ENCODE data around the gene TPRG1L. TPM values are rescaled to one million over a fixed set of nuclear protein-coding genes. Genes with fewer than 3 reads are reported as not detected.

The TPRG1L gene
- total RNA-seq, 1 experiment from 2014 or later = 24.0 TPM

DNA sequence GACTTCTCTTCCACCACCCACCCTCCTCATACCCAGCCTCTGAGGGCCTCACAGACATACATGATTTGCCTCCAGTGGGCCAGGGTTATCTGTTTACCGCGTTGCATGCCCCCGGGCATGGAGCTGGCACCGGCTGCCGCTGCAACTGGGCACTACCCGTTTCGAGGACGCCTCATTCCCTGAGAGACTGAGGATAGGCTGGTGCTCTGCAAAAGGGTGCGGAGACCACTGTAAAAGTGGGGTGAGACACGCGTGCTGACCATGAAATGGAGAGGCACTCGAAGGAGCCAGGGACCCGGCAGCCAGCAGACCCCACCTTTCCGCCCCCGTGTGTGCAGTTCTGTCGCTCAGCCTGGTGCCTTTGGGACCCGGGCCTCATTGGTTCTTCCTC, 48.2 kb downstream of the TPRG1L start:
- H3K23me2 ChIP-seq (ENCODE audit: insufficient read length, low read depth, low read length, poor library complexity, severe bottlenecking) = no peaks in the 10 kb centered on the region
- H4K91ac ChIP-seq (ENCODE audit: insufficient read length, low read depth, low read length) = no peak overlapping the region
- H3K9me3 ChIP-seq (ENCODE audit: control insufficient read depth, low read depth, low read length) = no peaks in the 10 kb centered on the region
- no peak overlapping the region for H3K14ac ChIP-seq (ENCODE audit: insufficient read depth, low read length)
- H3K4me1 ChIP-seq (ENCODE audit: insufficient read depth, low read length) = no peaks in the 10 kb centered on the region
- DNase-seq = no peak
- no peak overlapping the region for H4K5ac ChIP-seq (ENCODE audit: insufficient read length, low read depth, low read length)
- no peak overlapping the region for H3K4ac ChIP-seq (ENCODE audit: low read depth, low read length)
- no peak overlapping the region for H2BK15ac ChIP-seq (ENCODE audit: low read depth, low read length)
- no peak overlapping the region for H2BK120ac ChIP-seq (ENCODE audit: low read depth, low read length, poor library complexity, severe bottlenecking)
- H3K79me1 ChIP-seq (ENCODE audit: insufficient read depth, low read depth, low read length, poor library complexity, severe bottlenecking) = no peaks in the 10 kb centered on the region
- Mint-ChIP-seq H3K27me3 (ENCODE audit: low read depth) (peaks cover 28% of the 10 kb centered on the region), H3K36me3 (ENCODE audit: insufficient read depth in 1 of 3, low read depth in 3 of 3) (no peaks in the 10 kb centered on the region; a peak in 1 of 7 replicates), H3K27ac (no peak overlapping the region), H3K4me1 (peaks cover 33 to 58% of the 10 kb centered on the region in 2 experiments), H3K9me3 (no peaks in the 10 kb centered on the region), H3K4me3 (no peak overlapping the region)
- no peak overlapping the region for H3K4me2 ChIP-seq (ENCODE audit: insufficient read depth, insufficient read length, low read length)
- H3K18ac ChIP-seq (ENCODE audit: insufficient read length, low read depth, low read length) = no peak overlapping the region
- no peak overlapping the region for H2AFZ ChIP-seq (ENCODE audit: low read length)
- no peaks in the 10 kb centered on the region for H4K20me1 ChIP-seq (ENCODE audit: control insufficient read depth, insufficient read depth, insufficient read length)
- H3K27ac ChIP-seq (ENCODE audit: insufficient read length, low read depth, low read length) = no peak overlapping the region
- TF ChIP-seq, protein P1, sequence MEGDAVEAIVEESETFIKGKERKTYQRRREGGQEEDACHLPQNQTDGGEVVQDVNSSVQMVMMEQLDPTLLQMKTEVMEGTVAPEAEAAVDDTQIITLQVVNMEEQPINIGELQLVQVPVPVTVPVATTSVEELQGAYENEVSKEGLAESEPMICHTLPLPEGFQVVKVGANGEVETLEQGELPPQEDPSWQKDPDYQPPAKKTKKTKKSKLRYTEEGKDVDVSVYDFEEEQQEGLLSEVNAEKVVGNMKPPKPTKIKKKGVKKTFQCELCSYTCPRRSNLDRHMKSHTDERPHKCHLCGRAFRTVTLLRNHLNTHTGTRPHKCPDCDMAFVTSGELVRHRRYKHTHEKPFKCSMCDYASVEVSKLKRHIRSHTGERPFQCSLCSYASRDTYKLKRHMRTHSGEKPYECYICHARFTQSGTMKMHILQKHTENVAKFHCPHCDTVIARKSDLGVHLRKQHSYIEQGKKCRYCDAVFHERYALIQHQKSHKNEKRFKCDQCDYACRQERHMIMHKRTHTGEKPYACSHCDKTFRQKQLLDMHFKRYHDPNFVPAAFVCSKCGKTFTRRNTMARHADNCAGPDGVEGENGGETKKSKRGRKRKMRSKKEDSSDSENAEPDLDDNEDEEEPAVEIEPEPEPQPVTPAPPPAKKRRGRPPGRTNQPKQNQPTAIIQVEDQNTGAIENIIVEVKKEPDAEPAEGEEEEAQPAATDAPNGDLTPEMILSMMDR (conservative IDR thresholded peaks at IDR 0.05) = no peak
- H3K27me3 ChIP-seq (ENCODE audit: insufficient read depth, low read length) = no peaks in the 10 kb centered on the region
- no peak overlapping the region for H3K9ac ChIP-seq (ENCODE audit: extremely low read depth, insufficient read length, low read length)
- no peak overlapping the region for H3K56ac ChIP-seq (ENCODE audit: insufficient read length, low read depth, low read length)
- H3K79me2 ChIP-seq (ENCODE audit: insufficient read depth, low read length) = no peaks in the 10 kb centered on the region
- no peak overlapping the region for H3T11ph ChIP-seq (ENCODE audit: low read length)
- H2BK12ac ChIP-seq (ENCODE audit: insufficient read length, low read depth, low read length) = no peak overlapping the region
- no peak overlapping the region for H2BK5ac ChIP-seq (ENCODE audit: insufficient read length, low read length)
- H3K23ac ChIP-seq (ENCODE audit: insufficient read length, low read depth, low read length) = no peak overlapping the region
- no CpG with 5 or more reads among the region's 17 CpGs for WGBS (ENCODE audit: extremely low coverage, insufficient read length, low lambda C conversion rate)
- H4K8ac ChIP-seq (replicated peaks; ENCODE audit: insufficient read length, low read depth, low read length) = no peak overlapping the region
- H2AK5ac ChIP-seq (ENCODE audit: insufficient read length, low read length) = no peak overlapping the region
- H2BK20ac ChIP-seq (ENCODE audit: low read depth, low read length, poor library complexity, severe bottlenecking) = no peak overlapping the region

Measured in H9 (cell line).